ENCODE data around the gene SOX10. TPM values are rescaled to one million over a fixed set of nuclear protein-coding genes. Genes with fewer than 3 reads are reported as not detected.

Gene SOX10
- total and polyA plus RNA-seq, 2 of the 13 experiments (the other 11 are each of a cell fraction or from before 2014, with no cell fraction given), result not detected

- TF ChIP-seq, protein P1, sequence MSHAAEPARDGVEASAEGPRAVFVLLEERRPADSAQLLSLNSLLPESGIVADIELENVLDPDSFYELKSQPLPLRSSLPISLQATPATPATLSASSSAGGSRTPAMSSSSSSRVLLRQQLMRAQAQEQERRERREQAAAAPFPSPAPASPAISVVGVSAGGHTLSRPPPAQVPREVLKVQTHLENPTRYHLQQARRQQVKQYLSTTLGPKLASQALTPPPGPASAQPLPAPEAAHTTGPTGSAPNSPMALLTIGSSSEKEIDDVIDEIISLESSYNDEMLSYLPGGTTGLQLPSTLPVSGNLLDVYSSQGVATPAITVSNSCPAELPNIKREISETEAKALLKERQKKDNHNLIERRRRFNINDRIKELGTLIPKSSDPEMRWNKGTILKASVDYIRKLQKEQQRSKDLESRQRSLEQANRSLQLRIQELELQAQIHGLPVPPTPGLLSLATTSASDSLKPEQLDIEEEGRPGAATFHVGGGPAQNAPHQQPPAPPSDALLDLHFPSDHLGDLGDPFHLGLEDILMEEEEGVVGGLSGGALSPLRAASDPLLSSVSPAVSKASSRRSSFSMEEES (CRISPR knock-in tag; IDR thresholded peaks at IDR 0.05), result no peak
- TF ChIP-seq SOX6 (IDR thresholded peaks at IDR 0.05) (no peak), SOX6 (CRISPR knock-in tag; IDR thresholded peaks at IDR 0.05) (0 out of 2 replicates have a peak, but pooled peaks have one; percentile 30), CREM (IDR thresholded peaks at IDR 0.05) (peak; percentile 23; the same call in 1 of the 2 replicates), CREM (CRISPR knock-in tag; IDR thresholded peaks at IDR 0.05) (no peak), ZNF788 (CRISPR knock-in tag; IDR thresholded peaks at IDR 0.05; ENCODE audit: borderline replicate concordance) (no peak), NFE2L2 (IDR thresholded peaks at IDR 0.05; ENCODE audit: low read length) (no peak), ISL2 (CRISPR knock-in tag; IDR thresholded peaks at IDR 0.05) (no peak), TBX2 (CRISPR knock-in tag; IDR thresholded peaks at IDR 0.05; ENCODE audit: borderline replicate concordance) (no peak), ZNF766 (CRISPR knock-in tag; IDR thresholded peaks at IDR 0.05; ENCODE audit: borderline replicate concordance) (no peak), ZNF224 (CRISPR knock-in tag; IDR thresholded peaks at IDR 0.05) (no peak), ZNF563 (CRISPR knock-in tag; IDR thresholded peaks at IDR 0.05) (no peak), ATF4 (CRISPR knock-in tag; IDR thresholded peaks at IDR 0.05) (peak in 1 of 2 experiments; percentile 73; a peak in 2 of 4 replicates), FOXA1 (IDR thresholded peaks at IDR 0.05) (no peak), FOXA1 (CRISPR knock-in tag; IDR thresholded peaks at IDR 0.05) (peak; percentile 73), TOPORS (CRISPR knock-in tag; IDR thresholded peaks at IDR 0.05) (no peak), BCL6 (CRISPR knock-in tag; IDR thresholded peaks at IDR 0.05) (0 out of 2 replicates have a peak, but pooled peaks have one; percentile 15), ZBTB3 (CRISPR knock-in tag; IDR thresholded peaks at IDR 0.05; ENCODE audit: borderline replicate concordance, low read depth) (no peak), ZNF207 (IDR thresholded peaks at IDR 0.05; ENCODE audit: borderline replicate concordance) (no peak), HDAC2 (CRISPR knock-in tag; IDR thresholded peaks at IDR 0.05) (peak; percentile 53; the same call in 1 of the 2 replicates), MIER3 (CRISPR knock-in tag; IDR thresholded peaks at IDR 0.05; ENCODE audit: borderline replicate concordance) (0 out of 2 replicates have a peak, but pooled peaks have one; percentile 47)
- TF ChIP-seq, protein P2, sequence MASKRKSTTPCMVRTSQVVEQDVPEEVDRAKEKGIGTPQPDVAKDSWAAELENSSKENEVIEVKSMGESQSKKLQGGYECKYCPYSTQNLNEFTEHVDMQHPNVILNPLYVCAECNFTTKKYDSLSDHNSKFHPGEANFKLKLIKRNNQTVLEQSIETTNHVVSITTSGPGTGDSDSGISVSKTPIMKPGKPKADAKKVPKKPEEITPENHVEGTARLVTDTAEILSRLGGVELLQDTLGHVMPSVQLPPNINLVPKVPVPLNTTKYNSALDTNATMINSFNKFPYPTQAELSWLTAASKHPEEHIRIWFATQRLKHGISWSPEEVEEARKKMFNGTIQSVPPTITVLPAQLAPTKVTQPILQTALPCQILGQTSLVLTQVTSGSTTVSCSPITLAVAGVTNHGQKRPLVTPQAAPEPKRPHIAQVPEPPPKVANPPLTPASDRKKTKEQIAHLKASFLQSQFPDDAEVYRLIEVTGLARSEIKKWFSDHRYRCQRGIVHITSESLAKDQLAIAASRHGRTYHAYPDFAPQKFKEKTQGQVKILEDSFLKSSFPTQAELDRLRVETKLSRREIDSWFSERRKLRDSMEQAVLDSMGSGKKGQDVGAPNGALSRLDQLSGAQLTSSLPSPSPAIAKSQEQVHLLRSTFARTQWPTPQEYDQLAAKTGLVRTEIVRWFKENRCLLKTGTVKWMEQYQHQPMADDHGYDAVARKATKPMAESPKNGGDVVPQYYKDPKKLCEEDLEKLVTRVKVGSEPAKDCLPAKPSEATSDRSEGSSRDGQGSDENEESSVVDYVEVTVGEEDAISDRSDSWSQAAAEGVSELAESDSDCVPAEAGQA (IDR thresholded peaks at IDR 0.05; ENCODE audit: low read depth), result peak; percentile 68
- TF ChIP-seq, protein P2 (CRISPR knock-in tag; IDR thresholded peaks at IDR 0.05; ENCODE audit: borderline replicate concordance), result no peak
- TF ChIP-seq, protein P3, sequence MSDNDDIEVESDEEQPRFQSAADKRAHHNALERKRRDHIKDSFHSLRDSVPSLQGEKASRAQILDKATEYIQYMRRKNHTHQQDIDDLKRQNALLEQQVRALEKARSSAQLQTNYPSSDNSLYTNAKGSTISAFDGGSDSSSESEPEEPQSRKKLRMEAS (IDR thresholded peaks at IDR 0.05), result no peak
Observed at GRCh38 chr22:38032681-38033521, 48.5 kb upstream of the SOX10 start (continued).

All from HepG2 (cell line).